HEK293T (cell line): ENCODE results near the gene SETD2.
"Not testable (repeated sequence)": the region's sequence is repeated elsewhere in the genome, so short reads cannot be mapped to it uniquely, and the experiment has no call there.

ENCODE experiments used
- CTCF ChIA-PET: fragments of 350-600 bp; formaldehyde crosslinking; extraction: SDS; loops from one replicate; lab custom pipeline; 2021; ENCODE audit warnings: antibody characterized with exemption, inconsistent platforms; lab: Yijun Ruan, JAX
- POLR2A ChIA-PET: fragments of 350-600 bp; formaldehyde crosslinking; extraction: SDS; loops from one replicate; lab custom pipeline; 2020; ENCODE audit warnings: antibody characterized with exemption, inconsistent platforms; lab: Yijun Ruan, JAX
- DNase-seq: peaks from one replicate; pipeline ENCODE4 v3.0.0; 2012; ENCODE audit warnings: mixed read lengths; ENCODE audit errors: extremely low spot score
- ARNT ChIP-seq: fragments of 450-650 bp; IDR thresholded peaks from 2 replicates; pipeline ENCODE4 v1.6.1; 2017; ENCODE audit warnings: mild to moderate bottlenecking
- BHLHE40 ChIP-seq: fragments of 450-650 bp; IDR thresholded peaks from 2 replicates; pipeline ENCODE4 v1.6.1; 2016; ENCODE audit warnings: mild to moderate bottlenecking, moderate library complexity, borderline replicate concordance
- CTBP1 ChIP-seq: fragments of 450-650 bp; IDR thresholded peaks from 2 replicates; pipeline ENCODE4 v1.6.1; 2016; ENCODE audit warnings: borderline replicate concordance
- ELF4 ChIP-seq: fragments of 450-650 bp; IDR thresholded peaks from 2 replicates; pipeline ENCODE4 v1.6.1; 2017; ENCODE audit warnings: antibody characterized with exemption
- FOXA1 ChIP-seq: fragments of 450-650 bp; IDR thresholded peaks from 2 replicates; pipeline ENCODE4 v1.6.1; 2016; ENCODE audit warnings: mild to moderate bottlenecking
- FOXK2 ChIP-seq: fragments of 450-650 bp; IDR thresholded peaks from 2 replicates; pipeline ENCODE4 v1.6.1; 2016; ENCODE audit warnings: mild to moderate bottlenecking
- FOXM1 ChIP-seq: fragments of 450-650 bp; IDR thresholded peaks from 2 replicates; pipeline ENCODE4 v1.6.1; 2017; ENCODE audit warnings: mild to moderate bottlenecking, borderline replicate concordance
- HDGF ChIP-seq: fragments of 450-650 bp; IDR thresholded peaks from 2 replicates; pipeline ENCODE4 v1.6.1; 2017; ENCODE audit warnings: antibody characterized with exemption, borderline replicate concordance
- L3MBTL2 ChIP-seq: fragments of 450-650 bp; conservative IDR thresholded peaks from 2 replicates; pipeline ENCODE4 v1.6.1; 2016; ENCODE audit warnings: mild to moderate bottlenecking
- LEF1 ChIP-seq: fragments of 450-650 bp; IDR thresholded peaks from 2 replicates; pipeline ENCODE4 v1.6.1; 2017; ENCODE audit warnings: mild to moderate bottlenecking, borderline replicate concordance
- NFRKB ChIP-seq: fragments of 450-650 bp; IDR thresholded peaks from 2 replicates; pipeline ENCODE4 v1.6.1; 2016; ENCODE audit warnings: mild to moderate bottlenecking, moderate library complexity
- PKNOX1 ChIP-seq: fragments of 450-650 bp; IDR thresholded peaks from 2 replicates; pipeline ENCODE4 v1.6.1; 2016
- SP1 ChIP-seq: fragments of 450-650 bp; IDR thresholded peaks from 2 replicates; pipeline ENCODE4 v1.6.1; 2017
- SUZ12 ChIP-seq: fragments of 450-650 bp; IDR thresholded peaks from 2 replicates; pipeline ENCODE4 v1.6.1; 2016; ENCODE audit warnings: mild to moderate bottlenecking
- TARDBP ChIP-seq: fragments of 450-650 bp; IDR thresholded peaks from 2 replicates; pipeline ENCODE4 v1.6.1; 2016
- ZNF384 ChIP-seq: fragments of 450-650 bp; IDR thresholded peaks from 2 replicates; pipeline ENCODE4 v1.6.1; 2016

SETD2 gene

GRCh38 chr3:47041114-47041513 lies 122.8 kb downstream of the SETD2 start:
- POLR2A ChIA-PET = no interaction called here
- DNase-seq = no peak
- CTCF ChIA-PET = interaction anchor here (0.6 kb wide), 1 partner anchor 43 kb away, joined by 4 read pairs; no protein-coding TSS in a partner anchor
- TF ChIP-seq TARDBP (no peak), ELF4 (no peak), SP1 (no peak), PKNOX1 (no peak), BHLHE40 (no peak), L3MBTL2 (no peak), FOXA1 (no peak), ZNF384 (no peak), NFRKB (no peak), FOXK2 (no peak), LEF1 (no peak), FOXM1 (no peak), ARNT (no peak), CTBP1 (no peak), SUZ12 (no peak), HDGF (no peak)

GRCh38 chr3:47037302-47037701 lies 126.6 kb downstream of the SETD2 start:
- POLR2A ChIA-PET, CTCF ChIA-PET: not testable (repeated sequence)

GRCh38 chr3:47036145-47036544 lies 127.8 kb downstream of the SETD2 start:
- POLR2A ChIA-PET = interaction anchor here (1.2 kb wide), 1 partner anchor 27 kb away, joined by 3 read pairs; no protein-coding TSS in a partner anchor
- TF ChIP-seq SUZ12 = no peak
- no peak for TF ChIP-seq BHLHE40
- no peak for TF ChIP-seq L3MBTL2
- no peak for TF ChIP-seq HDGF
- CTCF ChIA-PET = no interaction called here
- no peak for DNase-seq

More at GRCh38 chr3:47037302-47037701, 126.6 kb downstream of the SETD2 start:
- DNase-seq = not testable (repeated sequence)

- TF ChIP-seq BHLHE40 = no peak
- no peak for TF ChIP-seq HDGF
- TF ChIP-seq ARNT = no peak
- TF ChIP-seq FOXM1 = no peak
- no peak for TF ChIP-seq CTBP1
- no peak; the same call in 1 of the 2 replicates for TF ChIP-seq PKNOX1
- TF ChIP-seq SP1 = no peak
- TF ChIP-seq FOXK2 = no peak
- TF ChIP-seq L3MBTL2 = no peak
- no peak for TF ChIP-seq TARDBP
- no peak for TF ChIP-seq NFRKB
- no peak for TF ChIP-seq ELF4
- no peak for TF ChIP-seq ZNF384
- DNase-seq = no peak
- POLR2A ChIA-PET = interaction anchor here (1.2 to 1.3 kb wide), 2 partner anchors 26 to 59 kb away, joined by 3 read pairs; partner anchors contain the start of gene CCDC12
- CTCF ChIA-PET = no interaction called here
Measured at GRCh38 chr3:47035645-47036044, 128.3 kb downstream of the SETD2 start.

- ChIA-PET CTCF (no interaction called here), POLR2A (interaction anchor here (1.2 to 1.3 kb wide), 2 partner anchors 26 to 59 kb away, joined by 3 read pairs; partner anchors contain the start of gene CCDC12)
- DNase-seq = no peak
- TF ChIP-seq ZNF384 (no peak), ARNT (no peak), FOXM1 (no peak), SP1 (no peak), NFRKB (no peak)
Measured at GRCh38 chr3:47034868-47035489, 128.9 kb downstream of the SETD2 start.

GRCh38 chr3:47031041-47031440 lies 132.9 kb downstream of the SETD2 start:
- CTCF ChIA-PET, DNase-seq, POLR2A ChIA-PET: not testable (repeated sequence)

- CTCF ChIA-PET = no interaction called here
- DNase-seq = no peak
- POLR2A ChIA-PET = no interaction called here
- TF ChIP-seq LEF1 (no peak), SUZ12 (no peak), ZNF384 (no peak), CTBP1 (no peak), SP1 (no peak), FOXK2 (no peak), FOXM1 (no peak), FOXA1 (no peak), BHLHE40 (no peak), L3MBTL2 (no peak), NFRKB (no peak), HDGF (no peak), ELF4 (no peak), ARNT (no peak)
Measured at GRCh38 chr3:47028667-47029066, 135.2 kb downstream of the SETD2 start.

GRCh38 chr3:47028146-47028545 lies 135.8 kb downstream of the SETD2 start:
- ChIA-PET CTCF (no interaction called here), POLR2A (no interaction called here)
- TF ChIP-seq HDGF (no peak), FOXM1 (no peak), TARDBP (no peak), ARNT (no peak), L3MBTL2 (no peak), ELF4 (no peak)
- no peak for DNase-seq

GRCh38 chr3:47026432-47026831 lies 137.5 kb downstream of the SETD2 start:
- POLR2A ChIA-PET, CTCF ChIA-PET, DNase-seq: not testable (repeated sequence)
